HG02970 (cell line): ENCODE results near the gene MICAL2.

Experiments
- ATAC-seq: cut with Tn5 transposase; IDR thresholded peaks from one replicate; pipeline ENCODE4 v1.9.1; 2021; ENCODE audit warnings: mild to moderate bottlenecking, moderate library complexity, moderate number of reproducible peaks; ENCODE audit not compliant: unreplicated experiment, low FRiP score

MICAL2 gene

DNA sequence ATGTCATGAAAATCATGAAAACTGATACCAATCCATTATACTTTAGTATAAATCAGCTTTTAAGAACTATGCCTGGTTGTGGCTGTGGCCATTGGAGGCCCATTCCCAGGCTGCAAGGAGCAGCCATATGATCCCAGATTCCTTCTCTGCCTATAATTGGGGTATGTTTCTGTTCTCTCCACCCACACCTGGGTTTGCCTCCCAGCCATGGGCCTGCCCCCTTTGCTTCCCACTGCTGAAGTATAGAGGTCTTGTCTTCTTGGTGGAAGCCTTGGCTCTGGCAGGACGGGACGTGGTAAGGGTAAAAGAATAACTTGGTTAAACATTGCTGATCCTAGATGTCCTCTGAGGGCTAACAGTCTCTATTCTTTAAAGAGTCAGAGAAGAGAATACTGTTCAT is 2.4 kb downstream of the MICAL2 start:
- no peak for ATAC-seq

DNA sequence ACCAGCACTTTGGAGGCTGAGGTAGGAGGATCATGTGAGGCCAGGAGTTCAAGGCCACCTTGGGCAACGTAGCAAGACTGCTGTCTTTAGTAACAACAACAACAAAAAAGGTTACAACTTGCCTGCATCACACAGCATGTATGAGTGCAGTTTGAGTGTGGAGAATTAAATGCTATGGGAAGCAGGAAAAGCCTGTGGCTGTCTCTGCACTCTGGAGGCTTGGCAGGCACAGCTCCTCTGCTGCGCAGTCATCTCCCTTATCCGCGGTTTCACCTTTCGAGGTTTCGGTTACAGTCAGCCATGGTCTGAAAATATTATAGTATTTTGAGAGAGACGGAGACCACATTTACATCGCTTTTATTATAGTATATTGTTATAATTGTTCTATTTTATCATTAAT is 2.9 kb downstream of the MICAL2 start:
- ATAC-seq = no peak

DNA sequence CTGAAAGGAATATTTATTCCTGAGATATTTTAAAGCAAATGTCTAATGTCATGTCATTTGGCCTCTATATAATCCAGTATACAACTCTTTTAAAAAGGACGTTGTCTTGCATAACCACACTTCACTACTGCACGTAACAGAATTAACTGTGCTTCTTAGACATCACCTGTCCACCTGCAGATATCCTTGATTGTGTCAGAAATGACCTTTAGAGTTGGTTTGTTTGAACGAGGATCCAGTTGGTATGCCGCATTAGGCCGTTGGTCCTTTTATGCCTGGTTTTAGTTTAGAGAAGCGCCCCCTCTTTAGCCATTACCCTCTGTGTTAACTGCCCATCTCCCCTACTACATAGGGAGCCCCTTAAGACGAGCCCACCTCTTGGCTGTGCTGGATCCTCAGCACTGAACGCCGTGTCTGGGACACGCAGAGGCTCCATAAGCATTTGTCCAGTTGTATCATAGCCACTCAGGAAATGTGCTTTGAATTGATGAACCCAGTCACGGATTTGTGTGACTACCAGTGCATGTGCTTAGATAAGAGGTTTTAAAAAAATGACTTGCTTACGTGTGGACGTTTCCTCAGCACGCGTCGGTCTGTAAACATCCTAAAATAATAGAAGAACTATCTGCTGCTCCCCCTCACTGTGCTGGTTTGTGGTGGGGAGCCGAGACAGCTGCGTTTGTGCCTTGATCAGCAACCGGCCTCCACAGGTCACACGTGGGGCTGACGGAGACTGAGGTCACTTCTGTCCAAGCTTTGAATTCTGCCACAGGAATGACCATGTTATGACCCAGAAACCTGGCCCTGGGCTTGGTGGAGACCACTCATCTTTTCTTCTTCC is 4.0 kb downstream of the MICAL2 start:
- ATAC-seq = no peak

DNA sequence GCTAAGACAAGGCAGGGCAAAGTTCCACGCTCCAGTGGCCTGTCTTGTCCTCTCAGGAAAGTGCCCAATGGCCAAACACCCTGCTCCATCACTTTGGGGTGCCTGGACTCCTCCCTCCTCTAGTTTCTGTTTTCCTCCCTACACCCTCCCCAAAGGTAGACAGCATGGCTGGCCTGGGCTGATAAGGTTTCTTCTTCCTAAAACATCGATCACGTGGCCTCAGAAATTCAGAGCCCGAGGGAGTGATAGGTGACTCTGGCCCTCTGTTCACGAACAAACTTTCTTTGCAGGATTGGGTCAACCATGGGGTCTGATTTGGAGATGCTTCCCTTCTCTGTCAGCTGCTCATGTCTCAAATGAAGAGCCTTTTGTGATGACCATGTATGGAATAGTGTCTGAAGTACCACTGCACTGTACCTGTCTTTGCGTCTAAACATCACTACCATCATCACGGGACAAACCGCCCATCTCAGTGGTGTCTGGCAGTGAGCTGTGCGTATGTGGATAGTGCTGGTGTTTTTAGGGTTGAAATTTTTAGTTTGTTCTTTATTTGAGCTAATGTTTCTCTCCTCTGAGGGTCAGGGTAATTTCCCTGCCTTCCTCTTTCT is 6.1 kb downstream of the MICAL2 start:
- no peak for ATAC-seq

DNA sequence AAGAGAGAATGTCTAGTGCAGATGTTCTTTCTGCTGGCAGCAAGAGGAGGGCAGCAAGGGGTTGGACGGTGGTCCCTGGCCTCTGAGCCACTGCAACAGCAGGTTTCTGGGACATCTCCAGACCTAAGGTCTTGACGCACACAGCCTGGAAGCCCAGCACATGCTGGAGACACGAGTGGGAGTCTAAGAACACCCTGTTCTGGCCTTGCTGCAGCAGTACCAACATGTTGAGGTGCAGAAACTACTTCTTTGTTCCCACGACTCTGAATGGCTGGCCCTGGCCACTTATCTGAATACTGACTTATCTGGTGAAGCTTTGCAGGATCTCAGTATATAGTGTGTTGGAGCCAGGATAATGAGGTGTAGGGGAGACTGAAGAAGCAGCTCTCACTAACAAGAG is 6.8 kb downstream of the MICAL2 start:
- ATAC-seq = no peak

DNA sequence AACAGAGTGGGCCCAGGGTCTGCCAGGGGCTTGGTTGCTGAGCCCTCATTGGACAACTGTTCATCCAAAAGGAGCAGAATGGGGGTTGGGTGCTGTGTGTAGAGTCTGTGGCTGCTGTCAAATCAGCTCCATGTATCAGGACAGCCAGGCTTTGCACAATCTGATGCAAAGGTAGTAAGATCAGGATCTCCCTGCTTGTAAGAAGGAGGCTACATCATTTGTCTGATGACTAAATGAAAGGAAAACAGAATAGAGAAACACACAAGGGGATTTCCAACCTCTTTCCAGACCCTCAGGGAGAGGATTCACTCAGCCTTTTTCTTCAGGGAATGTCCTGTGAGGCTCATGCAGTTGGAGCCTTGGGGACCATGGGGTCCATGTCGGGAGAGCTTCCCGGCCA is 7.2 kb downstream of the MICAL2 start:
- ATAC-seq = no peak

DNA sequence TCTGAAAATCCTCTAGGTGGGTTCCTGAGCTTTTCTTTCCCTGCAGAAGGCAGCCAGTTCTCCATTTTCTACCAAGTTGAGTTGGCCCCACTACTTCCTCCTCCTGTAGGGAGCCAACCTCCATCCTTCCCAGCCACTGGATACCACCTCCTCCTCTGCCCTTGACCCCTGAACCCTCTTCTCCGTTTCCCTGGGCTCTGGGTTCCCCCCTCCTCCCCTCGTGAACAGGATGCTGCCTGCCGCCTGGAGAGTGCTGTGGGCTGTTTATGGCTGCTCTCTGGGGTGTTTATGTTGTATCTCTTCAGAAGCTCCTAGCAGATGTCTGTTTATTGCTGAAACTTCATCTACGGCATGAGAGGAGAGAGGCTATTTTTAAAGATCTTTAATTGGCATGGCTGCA is 8.6 kb downstream of the MICAL2 start:
- no peak for ATAC-seq

DNA sequence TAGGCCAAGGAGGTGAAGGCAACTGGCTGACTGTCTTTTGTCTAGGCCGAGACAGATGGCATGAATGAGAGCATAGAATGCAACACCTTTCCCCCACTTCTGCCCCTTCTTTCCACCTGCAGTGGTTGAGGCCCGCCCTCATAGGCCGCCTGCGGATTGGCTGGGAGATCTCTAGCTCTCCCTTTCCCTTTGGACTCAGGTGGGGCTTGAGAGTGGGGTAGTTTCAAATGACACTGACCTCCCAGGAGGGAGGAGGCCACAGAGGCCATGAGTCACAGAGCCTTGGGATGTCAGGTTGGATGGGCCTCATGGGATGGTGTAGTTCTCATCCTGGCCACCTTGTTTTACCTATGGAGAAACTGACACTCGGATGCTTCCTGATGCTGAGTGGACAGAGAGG is 9.1 kb downstream of the MICAL2 start:
- ATAC-seq = no peak

DNA sequence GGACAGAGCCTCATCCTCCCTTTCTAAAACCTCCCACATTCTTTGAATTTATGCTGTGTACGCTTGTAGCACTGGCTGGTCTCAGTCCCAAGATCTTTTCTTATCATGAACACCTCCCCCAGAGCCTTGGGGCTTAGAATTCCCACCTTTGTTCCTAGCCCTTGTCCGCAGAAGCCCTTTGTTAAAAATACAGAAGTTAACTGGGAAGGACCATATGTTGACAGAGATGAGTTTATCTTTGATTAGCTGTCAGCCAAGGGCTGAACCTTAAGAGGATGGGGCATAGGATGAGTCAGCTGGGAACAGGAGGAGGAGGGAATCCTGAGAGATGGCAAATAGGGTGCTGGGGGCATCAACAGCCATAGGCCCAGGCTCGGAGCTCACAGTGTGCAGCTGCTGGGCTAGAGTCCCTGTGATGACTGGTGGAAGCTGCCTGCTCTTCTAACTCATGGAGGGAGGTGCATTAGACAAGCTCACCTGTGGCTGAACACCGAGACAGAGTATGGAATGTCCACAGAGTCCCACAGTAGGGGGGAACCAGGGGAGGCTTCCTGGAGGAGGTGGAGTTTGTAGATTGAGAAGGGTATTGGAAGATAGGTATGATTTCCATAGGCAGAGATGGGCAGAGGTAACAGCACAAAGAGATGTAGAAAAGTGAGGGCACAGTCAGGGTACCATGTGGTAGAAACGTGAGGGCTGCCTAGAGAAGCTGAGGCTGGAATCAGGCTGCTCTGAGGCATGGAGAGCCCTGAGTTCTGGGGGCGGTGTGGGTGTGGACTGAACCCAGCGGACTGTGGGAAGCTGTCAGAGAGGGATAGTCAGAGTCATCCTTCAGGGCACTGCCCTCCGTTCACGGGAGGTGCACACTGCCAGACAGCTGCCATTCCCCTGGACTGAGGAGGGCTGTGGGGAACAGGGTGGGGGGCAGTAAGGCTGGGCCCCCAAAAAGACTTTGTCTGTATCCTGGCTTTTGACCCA is 9.9 kb downstream of the MICAL2 start:
- ATAC-seq = no peak

DNA sequence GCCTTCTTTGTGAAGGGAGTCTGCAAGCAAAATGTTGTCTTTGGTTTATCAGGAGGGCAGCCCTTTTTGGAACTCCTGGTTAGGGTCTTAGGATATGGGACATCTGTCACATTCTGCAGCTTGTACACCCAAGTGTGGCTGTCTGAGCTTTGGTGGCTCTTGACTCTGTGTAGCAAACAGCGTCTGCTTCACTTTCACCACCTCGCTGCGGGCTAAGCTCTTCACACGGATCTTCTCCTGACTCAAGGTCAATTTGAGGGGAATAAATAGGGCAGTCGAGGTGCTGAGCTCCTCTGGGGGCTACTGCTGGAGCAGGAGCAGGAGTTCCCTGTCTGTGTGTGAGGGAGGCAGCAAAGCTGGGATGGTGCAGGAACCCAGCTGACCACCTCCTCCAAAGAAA is 10.6 kb downstream of the MICAL2 start:
- ATAC-seq = no peak

DNA sequence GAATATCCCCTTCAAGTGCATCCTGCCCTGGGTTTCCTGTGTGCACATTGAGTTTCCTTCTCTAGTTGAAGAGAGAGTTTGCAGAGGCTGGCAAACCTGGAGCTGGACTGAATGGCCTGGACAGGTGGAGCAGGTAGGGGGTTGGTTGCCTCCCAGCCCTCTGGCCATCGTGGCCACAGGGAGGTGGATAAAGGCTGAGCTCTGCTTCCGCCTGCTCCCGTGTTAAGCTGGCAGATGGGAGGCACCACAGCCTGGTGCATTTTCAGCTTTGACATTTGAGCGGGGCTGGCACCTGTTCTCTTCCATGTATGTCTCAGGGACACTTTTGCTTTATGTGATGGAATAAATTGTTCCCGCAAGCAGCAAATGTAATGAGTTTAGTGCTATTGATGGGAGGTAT is 11.1 kb downstream of the MICAL2 start:
- no peak for ATAC-seq

DNA sequence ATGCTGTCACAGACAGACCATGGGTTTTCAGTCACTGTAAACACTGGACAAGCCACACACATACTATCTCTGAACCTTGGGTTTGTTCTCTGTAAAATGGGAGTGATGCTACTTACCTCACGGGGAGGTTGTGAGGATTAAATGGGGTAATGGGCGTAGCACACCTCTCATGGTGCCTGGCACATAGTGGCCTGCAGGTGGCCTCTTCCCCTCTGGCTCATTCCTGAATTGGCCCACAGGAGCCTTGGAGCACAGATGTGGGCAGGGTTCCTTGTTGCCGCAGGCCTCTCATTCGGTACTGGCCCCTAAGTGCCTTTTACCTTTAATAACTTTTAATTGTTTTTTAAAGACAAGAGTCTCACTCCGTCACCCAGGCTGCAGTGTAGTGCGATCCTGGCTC is 11.7 kb downstream of the MICAL2 start:
- no peak for ATAC-seq

DNA sequence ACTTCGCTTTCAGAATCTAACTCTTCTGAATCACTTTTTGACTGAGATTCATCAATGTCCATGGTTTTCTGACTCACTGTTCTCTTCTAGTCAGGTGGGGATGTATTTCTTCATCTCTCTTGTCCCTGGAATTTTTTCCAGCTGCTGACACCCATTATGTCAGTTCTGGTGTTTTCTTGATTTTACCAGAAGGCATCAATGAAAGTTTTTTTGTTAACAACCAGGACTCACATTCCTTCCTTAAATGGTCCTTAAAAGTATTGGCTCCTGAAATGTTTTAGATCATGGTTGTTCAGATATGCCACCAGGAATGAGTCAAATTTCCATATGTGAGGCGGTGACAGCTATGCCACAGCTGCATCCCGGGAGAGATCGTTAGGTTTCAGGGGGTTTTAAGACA is 12.9 kb downstream of the MICAL2 start:
- no peak for ATAC-seq

DNA sequence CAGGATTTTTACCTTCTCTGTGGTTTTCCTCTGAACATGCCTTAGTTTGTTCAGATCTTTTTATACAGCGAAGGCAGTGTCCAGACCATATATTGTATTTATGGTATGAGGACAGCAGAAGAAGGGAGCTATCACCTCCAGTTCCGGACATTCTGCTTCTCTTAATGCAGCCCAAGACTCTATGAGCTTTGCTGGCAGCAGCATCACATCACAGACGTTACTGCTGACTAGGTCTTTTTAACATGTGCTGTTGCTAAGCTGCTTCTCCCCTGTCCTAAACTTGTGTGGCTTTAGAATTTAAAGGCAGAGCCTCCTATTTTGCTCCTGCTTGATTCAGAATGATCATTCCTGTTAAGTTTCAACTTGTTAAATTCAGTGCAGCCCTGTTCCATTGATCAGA is 13.4 kb downstream of the MICAL2 start:
- ATAC-seq = no peak

DNA sequence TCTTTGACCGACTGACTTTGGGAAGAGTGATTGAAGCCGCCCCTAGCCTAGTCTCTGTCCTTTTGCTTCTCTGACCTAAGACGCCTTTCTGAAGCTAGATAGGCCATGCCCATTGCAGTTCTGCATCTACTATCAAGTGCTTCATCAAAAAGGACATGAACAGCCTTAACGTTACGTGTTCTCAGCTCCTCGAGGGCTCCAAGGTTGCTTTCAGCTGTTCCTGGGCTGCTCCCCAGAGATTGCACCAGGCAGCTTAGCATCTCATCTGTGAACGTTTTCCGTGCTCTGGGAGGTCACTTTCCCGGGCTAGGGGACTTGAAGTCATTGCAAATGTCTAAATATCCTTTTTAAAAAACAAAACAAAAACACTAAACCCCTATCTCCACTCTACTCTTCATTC is 13.9 kb downstream of the MICAL2 start:
- ATAC-seq = no peak

DNA sequence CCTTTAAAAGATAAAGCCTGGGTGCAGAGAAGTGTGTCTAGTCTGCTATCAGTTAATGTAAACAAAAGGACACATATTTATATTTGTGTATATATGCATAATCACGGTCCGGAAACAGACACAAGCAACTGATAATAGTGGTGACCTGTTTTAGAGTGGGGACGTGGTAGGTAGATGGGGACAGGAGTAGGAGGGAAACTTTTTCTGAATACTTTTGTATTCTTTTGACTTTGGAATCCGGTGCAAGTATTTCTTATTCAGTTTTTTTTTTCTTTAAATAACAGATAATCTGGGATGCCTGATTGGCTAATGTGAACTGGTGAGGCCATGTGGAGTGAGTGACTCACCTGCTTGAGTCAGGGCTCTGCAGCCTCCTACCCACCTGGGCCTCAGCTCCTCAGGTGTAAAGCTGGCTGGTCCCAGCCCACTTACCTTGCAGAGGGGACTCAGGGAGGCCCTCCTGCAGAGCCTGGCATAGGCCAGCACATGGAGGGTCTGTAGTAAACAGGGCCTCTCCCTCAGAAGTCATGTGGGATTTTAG is 15.3 kb downstream of the MICAL2 start:
- ATAC-seq = no peak

DNA sequence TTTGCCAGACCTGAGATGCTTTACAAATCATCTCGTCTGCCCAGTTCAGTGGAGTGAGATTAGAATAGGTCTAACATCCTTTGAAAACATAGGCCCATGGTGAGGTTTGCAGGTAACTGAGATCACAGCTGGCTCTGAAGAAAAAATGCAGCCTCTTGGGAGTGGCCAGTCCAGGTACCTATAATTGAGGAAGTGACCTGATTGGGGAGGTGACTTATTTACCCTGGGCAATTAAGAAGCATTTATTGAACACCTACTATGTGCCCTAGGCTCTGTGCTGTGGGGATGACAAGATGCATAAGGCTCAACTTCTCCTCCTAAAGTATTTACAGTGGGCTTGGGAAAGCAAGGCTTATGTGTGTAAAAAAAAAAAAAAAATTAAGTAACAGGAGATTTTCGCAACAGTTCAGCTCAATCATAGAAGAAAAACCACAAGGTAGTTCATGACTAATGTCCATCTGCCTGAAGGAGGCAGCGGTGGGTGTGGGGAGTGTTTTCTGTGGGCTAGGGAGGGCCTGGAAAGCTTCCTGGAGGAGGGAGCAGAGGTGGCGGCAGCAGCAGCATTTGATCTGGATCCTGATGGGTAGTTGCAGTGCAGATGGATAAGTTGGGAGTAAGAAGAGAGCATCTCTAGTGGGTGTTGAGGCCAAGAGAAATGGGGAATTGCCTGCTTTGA is 16.1 kb downstream of the MICAL2 start:
- no peak for ATAC-seq

DNA sequence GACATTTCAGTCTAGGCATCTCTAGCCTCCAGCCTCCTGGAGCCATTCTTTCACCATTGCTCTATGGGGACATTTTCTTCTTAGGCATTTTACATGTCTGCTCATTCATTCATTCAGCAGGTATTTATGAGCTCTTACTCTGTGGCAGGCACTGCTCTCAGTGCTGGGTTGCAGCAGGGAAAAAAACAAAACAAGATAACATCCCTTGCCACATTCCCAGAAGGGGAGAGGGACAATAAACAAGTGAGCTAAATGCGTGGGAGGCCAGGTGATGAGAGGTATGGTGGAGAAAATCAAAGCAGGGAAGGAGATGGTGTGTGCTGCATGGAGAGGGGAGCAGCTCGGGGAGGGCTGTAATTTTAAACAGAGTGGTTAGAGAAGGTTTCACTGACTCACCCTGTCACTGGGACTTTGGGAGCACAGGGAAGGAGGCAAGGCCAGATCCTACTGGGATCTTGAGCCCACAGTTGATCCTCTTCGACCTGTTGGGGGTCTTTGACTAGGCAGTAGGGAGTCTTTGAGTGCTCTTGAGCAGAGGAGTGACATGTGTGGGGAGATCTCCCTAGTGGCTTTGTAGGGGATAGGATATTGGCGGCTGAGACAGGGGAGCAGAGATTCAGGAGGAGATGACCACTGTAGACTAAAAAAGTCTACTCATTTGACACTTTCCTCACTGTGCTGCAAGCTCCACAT is 17.0 kb downstream of the MICAL2 start:
- ATAC-seq = no peak

DNA sequence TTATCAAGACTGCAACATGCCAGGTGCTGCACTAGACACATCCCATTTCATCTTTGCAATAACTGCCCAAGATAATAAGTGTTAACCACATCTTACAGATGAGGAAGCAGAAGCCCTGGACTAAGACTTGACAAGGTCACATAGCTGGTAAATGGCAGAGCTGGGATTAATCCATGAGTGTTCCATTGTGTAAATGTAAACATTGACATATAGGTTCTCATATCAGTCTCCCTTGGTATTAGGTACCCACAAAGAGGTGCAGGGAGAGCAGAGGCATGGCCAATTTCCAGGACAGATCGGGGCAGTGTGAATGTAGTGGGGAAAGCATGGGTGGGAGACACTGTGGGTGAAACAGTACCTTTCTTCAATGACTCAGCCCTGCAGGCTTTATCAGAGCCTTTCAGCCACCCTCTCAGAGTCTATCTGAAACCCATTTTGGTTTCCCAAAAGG is 17.9 kb downstream of the MICAL2 start:
- no peak for ATAC-seq

DNA sequence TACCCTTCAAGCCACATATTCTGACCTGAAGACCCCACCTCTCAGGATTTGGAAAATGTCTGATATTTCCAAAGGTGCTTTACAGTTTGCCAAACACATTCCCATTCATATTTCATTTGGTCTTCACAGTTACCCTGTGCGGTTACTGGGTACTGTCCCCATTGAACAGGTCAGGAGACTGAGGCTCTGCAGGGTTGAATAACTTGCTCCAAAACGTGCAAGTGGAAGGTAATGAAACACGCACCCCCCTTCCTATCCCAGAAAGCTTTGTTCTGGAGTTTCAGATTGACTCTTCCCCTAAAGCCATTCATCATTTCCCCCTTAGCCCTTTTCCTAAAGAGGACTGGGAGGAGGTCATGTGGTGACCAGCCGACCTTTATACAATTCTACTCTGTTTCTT is 18.8 kb downstream of the MICAL2 start:
- no peak for ATAC-seq
